HPDE6-E6E7 (cell line): ENCODE results near the gene MRC2.
"Not testable (repeated sequence)": the region's sequence is repeated elsewhere in the genome, so short reads cannot be mapped to it uniquely, and the experiment has no call there.

ENCODE experiments used
- DNase-seq: peaks from one replicate; pipeline ENCODE4 v3.0.0; 2011; ENCODE audit warnings: missing footprints; ENCODE audit errors: extremely low spot score

The MRC2 gene

GRCh38 chr17:62627219-62627903 is at the start of gene MRC2:
Gene MRC2 (plus strand): TSS chr17:62627670. CDS start chr17:62627803, 133 bp downstream.
- DNase-seq: no peak

GRCh38 chr17:62578757-62579487 is 48.5 kb upstream of the MRC2 start:
- DNase-seq: no peak

GRCh38 chr17:62580947-62581346 is 46.5 kb upstream of the MRC2 start:
- no peak for DNase-seq

GRCh38 chr17:62581764-62582163 is 45.7 kb upstream of the MRC2 start:
- no peak for DNase-seq

- DNase-seq: no peak
Observed at GRCh38 chr17:62587554-62587953, 39.9 kb upstream of the MRC2 start.

GRCh38 chr17:62588109-62588508 is 39.4 kb upstream of the MRC2 start:
- no peak for DNase-seq

- DNase-seq: no peak
Observed at GRCh38 chr17:62591333-62591732, 36.1 kb upstream of the MRC2 start.

- DNase-seq: not testable (repeated sequence)
Observed at GRCh38 chr17:62591822-62592221, 35.6 kb upstream of the MRC2 start.

GRCh38 chr17:62592341-62593099 is 35.0 kb upstream of the MRC2 start:
- no peak for DNase-seq

GRCh38 chr17:62595484-62595883 is 32.0 kb upstream of the MRC2 start:
- no peak for DNase-seq

- no peak for DNase-seq
Observed at GRCh38 chr17:62596662-62597061, 30.8 kb upstream of the MRC2 start.

GRCh38 chr17:62597150-62597549 is 30.3 kb upstream of the MRC2 start:
- no peak for DNase-seq

GRCh38 chr17:62597920-62598319 is 29.6 kb upstream of the MRC2 start:
- DNase-seq: no peak

GRCh38 chr17:62599964-62600657 is 27.4 kb upstream of the MRC2 start:
- DNase-seq: no peak

- no peak for DNase-seq
Observed at GRCh38 chr17:62600805-62601204, 26.7 kb upstream of the MRC2 start.

- DNase-seq: no peak
Observed at GRCh38 chr17:62601471-62601870, 26.0 kb upstream of the MRC2 start.

GRCh38 chr17:62603783-62604182 is 23.7 kb upstream of the MRC2 start:
- DNase-seq: not testable (repeated sequence)

GRCh38 chr17:62605588-62605987 is 21.9 kb upstream of the MRC2 start:
- DNase-seq: no peak

GRCh38 chr17:62611292-62611691 is 16.2 kb upstream of the MRC2 start:
- no peak for DNase-seq

GRCh38 chr17:62611728-62612127 is 15.7 kb upstream of the MRC2 start:
- DNase-seq: no peak

GRCh38 chr17:62612289-62612688 is 15.2 kb upstream of the MRC2 start:
- DNase-seq: not testable (repeated sequence)

- not testable (repeated sequence) for DNase-seq
Observed at GRCh38 chr17:62613095-62613494, 14.4 kb upstream of the MRC2 start.
